Activated CD8-positive, alpha-beta memory T cell treated with anti-CD3 and anti-CD28 coated beads, Interleukin-2, amount 50 U/mL, for 48 hours (primary cell): Measurements from ENCODE around the gene PDE11A.

Source experiments
- DNase-seq: peaks from one replicate; pipeline ENCODE4 v3.0.0-alpha.2; 2020

The PDE11A gene

GRCh38 chr2:177683661-177684069 is 388.9 kb downstream of the PDE11A start:
- no peak for DNase-seq

DNA sequence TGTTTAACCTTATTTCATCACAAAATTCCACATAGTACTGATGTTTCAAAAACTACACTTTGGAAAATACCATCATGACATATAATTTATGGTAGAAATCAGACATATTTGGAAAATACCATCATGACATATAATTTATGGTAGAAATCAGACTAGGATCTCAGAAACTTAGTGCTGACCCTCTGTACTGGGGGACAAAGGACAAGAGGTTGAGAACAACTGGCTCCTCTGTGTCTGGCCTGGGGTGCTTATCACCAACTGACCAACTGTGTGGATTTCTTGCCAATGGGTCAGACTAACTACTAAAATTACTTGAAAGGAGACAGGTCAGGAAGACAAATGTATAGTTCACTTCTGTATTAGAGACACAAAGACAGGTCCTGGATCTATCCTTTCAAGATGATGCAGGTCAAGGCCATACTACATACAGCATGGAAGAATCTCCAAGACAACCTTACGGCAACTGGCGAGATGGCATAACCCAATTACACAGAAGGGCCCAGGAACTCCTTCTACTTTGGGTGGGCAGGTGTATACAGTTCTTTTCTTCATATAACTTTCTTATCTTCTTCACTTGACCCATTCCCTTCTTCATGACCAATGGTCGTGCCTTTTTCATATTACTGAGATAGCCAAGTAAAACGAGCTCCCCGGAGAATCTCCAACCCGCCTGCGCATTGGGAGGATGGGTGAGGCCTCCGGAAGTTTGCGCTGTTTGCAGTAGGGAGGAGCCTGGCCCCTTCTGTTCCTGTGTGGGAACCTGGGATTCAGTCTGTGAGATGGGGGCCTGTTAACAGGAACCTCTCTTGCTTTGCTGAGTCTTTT is 389.5 kb downstream of the PDE11A start:
- no peak for DNase-seq

DNA sequence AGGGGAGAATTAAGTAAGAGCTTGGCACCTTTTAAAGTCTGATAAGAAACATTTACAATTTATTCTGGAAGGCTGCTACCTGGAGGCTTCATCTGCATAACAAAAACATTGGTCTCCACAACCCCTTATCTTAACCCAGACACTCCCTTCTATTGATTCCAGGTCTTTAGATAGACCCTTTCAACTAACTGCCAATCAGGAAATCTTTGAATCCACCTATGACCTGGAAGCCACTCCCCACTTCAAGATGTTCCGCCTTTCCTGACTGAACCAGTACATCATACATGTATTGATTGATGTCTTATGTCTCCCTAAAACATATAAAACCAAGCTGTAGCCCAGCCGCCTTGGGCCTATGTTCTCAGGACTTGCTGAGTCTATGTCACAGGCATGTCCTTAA is 390.6 kb downstream of the PDE11A start:
- DNase-seq, result no peak

GRCh38 chr2:177680866-177681712 is 391.5 kb downstream of the PDE11A start:
- no peak for DNase-seq

- DNase-seq, result no peak
Observed at GRCh38 chr2:177679611-177680605, 392.7 kb downstream of the PDE11A start.

- no peak for DNase-seq
Observed at GRCh38 chr2:177678939-177679338, 393.6 kb downstream of the PDE11A start.

DNA sequence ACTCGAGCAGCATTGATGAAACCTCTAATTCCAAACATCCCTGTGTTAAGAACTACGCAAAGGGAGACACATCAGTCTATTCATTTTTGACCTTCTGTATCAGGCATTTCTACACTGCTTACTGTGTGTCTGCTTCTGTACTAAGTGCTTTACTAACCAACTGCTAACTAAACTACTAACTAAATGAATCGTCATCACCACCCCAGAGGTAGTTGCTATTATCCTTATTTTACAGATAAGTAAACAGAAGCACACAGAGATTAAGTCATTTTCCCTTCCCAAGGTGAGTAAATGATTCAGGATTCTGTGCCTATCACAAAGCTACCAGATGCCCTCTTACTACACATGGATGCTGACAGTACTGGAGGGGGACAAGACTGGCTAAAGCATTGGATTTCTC is 395.9 kb downstream of the PDE11A start:
- no peak for DNase-seq

DNA sequence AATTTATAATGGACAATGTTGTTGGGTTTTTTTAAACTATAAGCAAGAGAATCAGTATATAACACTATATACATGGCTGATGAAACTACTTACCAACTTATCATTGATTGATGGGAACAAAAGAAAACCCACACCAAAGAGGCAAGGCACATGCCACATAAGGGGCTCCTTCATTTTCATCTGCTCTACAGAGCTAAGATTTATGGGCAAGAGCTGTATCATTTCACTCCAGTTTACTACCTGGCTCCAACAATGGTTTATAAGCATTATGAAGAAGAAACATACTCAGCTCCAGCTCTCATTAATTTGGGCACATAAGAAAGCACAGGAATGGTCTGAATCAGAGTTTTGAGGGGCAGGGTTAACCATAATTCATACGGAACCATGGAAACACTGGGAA is 396.8 kb downstream of the PDE11A start:
- no peak for DNase-seq

- DNase-seq, result no peak
Observed at GRCh38 chr2:177675350-177675821, 397.2 kb downstream of the PDE11A start.

- DNase-seq, result no peak
Observed at GRCh38 chr2:177673602-177674595, 398.7 kb downstream of the PDE11A start.

GRCh38 chr2:177671662-177672061 is 400.9 kb downstream of the PDE11A start:
- no peak for DNase-seq

GRCh38 chr2:177670791-177671535 is 401.6 kb downstream of the PDE11A start:
- DNase-seq, result no peak

- DNase-seq, result no peak
Observed at GRCh38 chr2:177669625-177670330, 402.8 kb downstream of the PDE11A start.

DNA sequence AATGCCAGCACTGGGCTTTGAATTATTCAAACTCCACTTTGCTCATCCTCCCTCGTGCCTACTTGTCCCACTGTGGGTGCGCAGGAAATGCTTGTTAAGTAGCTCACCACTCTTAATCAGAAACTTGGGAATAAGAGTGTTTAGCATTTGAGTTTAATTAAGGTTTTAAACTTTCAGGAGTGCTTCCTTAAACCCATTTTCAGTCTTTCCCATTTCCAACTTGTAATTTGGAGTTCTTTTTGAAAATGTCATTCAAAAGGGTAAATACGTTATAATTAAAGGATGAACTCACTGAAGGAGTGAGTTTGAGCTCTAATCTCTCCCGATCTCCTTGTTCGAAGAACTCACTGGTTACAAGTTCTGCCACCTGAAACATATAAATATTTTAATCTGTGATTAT is 403.4 kb downstream of the PDE11A start:
- no peak for DNase-seq

- no peak for DNase-seq
Observed at GRCh38 chr2:177668617-177669016, 404.0 kb downstream of the PDE11A start.

GRCh38 chr2:177667626-177668025 is 405.0 kb downstream of the PDE11A start:
- DNase-seq, result no peak

DNA sequence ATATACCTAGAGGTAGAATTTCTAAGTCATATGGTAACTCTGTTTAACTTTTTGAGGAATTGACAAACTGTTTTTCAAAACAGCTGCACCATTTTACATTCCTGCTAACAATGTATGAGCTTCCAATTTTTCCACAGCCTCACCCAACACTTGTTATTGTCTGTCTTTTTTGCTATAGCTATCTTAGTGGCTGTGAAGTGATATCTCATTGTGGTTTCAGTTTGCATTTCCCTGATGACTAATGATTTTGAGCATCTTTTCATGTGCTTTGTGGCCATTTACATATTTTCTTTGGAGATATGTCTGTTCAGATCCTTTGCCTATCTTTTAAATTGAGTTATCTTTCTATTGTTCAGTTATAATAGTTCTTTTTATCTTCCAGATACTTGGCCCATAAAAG is 406.2 kb downstream of the PDE11A start:
- DNase-seq, result no peak

GRCh38 chr2:177665948-177666347 is 406.6 kb downstream of the PDE11A start:
- no peak for DNase-seq

GRCh38 chr2:177665328-177665727 is 407.2 kb downstream of the PDE11A start:
- no peak for DNase-seq

DNA sequence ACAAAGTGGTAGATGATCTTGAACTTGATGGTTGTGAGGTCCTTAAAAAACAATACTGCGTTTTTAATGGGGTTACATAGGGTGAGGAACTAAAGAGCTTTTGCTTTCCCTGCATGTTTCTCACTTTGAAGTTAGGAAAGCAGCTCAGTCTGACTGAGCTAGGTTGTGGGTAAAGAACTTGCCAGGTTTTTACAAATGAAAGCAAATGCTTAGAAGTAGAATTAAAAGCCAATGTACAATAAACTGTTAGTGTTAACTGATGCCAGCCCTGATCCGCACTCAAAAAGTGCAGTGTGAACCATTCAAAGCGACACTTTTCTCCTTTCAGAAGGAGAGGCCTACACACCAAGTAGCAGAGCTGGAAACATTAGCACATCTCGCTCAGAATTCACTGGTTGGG is 409.7 kb downstream of the PDE11A start:
- DNase-seq, result no peak
